Measurements from ENCODE around the gene MUC2.

Gene MUC2

DNA sequence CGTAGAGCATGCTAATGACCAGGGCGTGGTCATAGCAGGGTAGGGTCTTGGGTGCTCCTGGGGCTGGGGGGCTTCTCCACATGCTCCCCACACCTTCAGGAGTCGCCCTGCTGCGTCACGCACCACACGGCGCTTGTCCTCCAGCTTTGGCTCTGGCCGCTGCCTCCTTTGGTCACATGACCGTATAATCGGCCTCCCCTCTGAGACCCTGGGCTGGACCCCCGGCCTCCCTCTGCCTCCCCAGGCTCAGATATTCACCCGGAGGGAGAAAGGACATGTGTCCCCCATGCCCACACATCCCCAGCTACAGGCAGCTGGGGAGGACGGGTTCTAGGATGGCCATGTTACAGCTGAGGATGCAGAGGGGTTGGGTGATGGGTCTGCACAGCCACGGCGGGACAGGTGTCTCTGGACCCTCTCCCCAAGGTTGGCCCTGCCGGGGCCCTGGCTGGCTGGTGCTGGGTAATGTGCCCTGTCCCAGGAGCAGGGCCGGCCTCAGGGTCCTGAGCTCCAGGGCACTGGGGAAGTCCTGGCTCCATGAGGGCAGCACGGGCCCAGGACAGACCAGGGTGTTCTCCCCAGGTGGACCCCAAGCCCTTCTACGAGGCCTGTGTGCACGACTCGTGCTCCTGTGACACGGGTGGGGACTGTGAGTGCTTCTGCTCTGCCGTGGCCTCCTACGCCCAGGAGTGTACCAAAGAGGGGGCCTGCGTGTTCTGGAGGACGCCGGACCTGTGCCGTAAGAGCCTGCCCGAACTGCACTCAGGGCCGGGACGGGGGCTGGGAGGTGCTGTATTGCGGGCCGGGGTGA, 14.5 kb downstream of the MUC2 start:
- no peak for DNase-seq

DNA sequence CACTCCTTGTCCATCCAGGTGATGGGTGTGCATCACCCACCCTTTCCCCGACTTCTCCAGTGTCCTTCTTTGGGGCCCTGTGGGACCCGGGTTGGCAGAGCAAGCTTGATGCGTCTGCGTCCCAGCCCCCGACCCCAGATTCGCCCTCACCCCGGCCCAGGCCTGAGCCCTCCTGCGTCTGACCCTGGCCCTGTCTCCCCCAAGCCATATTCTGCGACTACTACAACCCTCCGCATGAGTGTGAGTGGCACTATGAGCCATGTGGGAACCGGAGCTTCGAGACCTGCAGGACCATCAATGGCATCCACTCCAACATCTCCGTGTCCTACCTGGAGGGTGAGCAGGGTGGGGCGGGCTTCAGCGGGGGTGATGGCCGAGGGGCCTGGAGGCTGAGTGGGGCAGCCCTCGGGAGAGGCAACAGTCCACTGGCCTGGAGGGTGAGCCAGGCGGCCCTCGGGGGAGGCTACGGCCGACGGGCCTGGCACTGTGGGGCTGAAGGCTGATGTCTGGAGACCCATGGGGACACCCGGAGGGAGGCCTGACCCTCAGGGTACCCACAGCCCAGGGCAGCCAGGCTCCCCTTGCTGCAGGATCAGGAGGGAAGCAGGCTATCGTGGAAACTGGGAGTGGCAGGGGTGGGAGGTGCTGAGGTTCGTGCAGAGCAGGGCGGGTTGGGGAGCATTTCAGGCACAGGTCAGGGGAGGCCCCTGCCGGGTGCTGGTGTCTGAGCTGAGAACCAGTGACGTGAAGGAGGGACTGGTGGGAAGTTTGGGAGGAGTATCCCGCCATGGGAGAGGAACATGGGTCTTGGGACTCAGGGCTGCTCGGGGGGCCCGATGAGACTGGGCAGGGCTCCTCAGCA, 15.3 kb downstream of the MUC2 start:
- DNase-seq = no peak

DNA sequence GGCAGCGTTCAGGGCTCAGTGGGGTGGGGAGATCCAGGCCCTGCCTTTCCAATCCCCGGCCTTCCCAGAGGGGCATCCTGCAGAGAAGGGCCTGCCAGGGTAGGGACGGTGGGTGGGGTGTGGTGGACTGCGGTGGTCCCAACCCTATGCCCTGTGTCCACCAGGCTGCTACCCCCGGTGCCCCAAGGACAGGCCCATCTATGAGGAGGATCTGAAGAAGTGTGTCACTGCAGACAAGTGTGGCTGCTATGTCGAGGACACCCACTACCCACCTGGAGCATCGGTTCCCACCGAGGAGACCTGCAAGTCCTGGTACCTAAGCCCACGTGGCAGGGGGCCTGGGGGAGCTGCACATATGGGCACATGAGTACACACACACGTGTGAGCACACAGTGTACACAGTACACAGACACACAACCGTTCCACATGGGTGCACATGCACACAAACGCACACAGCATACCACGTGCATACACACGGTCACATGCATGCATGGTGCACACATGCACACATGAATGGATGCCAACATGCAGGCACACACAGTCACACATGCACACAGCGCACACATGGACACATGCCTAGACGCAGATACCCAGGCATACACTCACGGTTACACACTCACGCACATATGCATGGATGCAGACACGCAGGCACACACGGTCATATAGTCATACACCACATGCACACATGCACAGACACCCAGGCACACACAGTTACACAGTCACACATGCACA, 16.1 kb downstream of the MUC2 start:
- no peak for DNase-seq

DNA sequence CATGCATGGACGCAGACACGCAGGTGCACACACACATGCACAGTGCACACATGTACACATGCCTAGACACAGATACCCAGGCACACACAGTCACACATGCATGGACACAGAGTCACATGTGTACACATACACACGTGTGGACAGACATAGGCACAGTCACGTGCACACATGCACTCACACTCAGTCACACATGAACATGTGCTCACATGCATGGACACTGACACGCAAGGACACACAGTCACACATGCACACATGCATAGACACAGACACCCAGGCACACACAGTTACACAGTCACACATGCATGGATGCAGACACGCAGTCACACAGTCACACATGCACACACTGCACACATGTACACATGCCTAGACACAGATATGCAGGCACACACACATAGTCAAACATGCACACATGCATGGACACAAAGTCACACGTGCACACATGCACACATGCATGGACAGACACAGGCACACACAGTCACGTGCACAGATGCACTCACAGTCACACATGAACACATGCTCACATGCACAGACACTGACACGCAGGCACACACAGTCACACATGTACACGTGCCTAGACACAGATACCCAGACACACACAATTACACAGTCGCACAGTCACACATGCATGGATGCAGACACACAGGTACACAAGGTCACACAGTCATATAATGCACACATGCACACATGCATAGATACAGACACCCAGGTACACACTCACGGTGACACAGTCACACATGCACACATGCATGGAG, 16.8 kb downstream of the MUC2 start:
- no peak for DNase-seq

DNA sequence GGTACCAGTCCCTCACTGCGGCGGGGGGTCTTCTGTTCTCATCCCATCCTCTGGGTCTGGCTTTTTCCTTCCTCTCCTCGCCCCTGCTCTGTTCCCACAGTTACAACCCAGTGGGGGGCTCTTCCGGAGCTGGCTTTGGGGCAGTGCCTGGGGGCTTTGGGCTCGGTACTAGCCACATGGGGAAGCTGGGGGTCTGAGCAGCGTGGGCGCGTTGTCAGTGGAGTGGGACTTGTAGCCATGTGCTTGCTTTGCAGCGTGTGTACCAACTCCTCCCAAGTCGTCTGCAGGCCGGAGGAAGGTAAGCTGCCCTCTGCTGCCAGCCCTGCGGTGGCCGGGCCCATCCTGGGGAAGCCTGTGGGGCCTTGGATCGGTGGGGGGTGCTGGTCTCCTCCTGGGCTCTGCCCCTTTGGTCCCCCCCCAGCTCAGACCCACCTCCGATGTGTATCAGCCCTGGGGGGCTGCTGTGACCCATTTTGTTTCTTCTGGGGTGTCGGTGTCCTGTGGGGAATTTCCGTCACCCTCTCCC, 17.5 kb downstream of the MUC2 start:
- no peak for DNase-seq

DNA sequence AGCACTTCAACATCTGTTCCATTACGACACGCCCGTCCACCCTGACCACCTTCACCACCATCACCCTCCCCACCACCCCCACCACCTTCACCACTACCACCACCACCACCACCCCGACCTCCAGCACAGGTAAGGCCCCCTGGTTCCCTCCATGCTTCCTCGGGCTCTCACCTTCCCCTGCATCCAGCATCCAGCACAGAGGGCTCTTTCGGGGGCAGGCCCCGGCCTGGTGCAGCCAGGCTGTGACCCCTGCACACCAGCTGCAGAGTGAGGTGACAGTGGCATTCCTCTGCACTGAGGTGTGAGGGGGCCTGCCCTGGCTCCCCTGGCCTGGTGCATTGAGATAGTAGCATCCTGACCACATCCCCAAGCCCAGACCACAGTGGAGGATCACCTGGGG, 18.2 kb downstream of the MUC2 start:
- DNase-seq = no peak

DNA sequence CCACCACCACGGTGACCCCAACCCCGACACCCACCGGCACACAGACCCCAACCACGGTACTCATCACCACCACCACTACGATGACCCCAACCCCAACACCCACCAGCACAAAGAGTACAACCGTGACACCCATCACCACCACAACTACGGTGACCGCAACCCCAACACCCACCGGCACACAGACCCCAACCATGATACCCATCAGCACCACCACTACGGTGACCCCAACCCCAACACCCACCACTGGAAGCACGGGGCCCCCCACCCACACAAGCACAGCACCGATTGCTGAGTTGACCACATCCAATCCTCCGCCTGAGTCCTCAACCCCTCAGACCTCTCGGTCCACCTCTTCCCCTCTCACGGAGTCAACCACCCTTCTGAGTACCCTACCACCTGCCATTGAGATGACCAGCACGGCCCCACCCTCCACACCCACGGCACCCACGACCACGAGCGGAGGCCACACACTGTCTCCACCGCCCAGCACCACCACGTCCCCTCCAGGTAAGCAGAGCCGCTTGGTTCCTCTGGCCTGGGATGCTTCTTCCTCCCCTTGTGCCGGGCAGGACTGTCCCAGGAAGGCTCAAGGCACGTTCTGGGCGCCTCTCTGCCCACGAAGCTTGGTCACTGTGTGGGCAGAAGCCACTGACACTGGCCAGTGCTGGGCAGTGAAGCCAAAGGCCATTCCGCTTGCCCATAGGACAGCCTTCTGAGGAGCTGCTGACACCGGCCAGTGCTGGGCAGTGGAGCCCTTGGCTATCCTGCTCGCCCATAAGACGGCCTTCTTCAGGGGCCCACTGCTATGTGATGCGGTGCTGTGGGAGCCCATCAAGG, 25.1 kb downstream of the MUC2 start:
- no peak for DNase-seq

DNA sequence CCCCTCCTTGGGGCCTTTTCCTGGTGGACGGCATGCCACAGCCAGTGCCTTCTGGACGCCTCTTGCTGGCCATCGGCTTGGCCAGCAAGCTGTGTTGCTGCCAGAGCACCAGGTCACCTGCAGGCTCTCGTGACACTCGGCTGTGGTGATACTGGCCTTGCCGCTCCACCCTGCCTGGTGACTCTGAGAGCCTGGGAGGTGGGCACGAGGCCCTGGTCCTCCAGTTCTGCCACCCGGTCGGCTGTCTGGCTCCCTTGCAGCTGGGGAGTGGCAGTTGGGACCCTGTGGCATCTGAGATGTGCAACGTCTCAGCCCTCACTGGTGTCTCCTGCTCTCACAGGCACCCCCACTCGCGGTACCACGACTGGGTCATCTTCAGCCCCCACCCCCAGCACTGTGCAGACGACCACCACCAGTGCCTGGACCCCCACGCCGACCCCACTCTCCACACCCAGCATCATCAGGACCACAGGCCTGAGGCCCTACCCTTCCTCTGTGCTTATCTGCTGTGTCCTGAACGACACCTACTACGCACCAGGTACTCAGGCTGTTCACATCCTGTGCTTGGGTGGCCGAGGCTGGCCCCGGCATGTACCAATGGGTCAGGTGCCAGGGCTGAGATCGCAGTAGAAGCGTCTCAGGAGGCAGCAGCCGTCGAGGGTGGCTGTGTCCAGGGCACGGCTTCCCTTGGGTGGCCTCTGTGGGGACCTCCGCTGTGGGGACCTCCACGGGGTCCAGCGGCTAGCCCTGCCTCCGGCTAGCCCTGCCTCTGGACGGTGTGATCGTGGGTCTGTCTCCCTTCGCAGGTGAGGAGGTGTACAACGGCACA, 26.0 kb downstream of the MUC2 start:
- DNase-seq = no peak

DNA sequence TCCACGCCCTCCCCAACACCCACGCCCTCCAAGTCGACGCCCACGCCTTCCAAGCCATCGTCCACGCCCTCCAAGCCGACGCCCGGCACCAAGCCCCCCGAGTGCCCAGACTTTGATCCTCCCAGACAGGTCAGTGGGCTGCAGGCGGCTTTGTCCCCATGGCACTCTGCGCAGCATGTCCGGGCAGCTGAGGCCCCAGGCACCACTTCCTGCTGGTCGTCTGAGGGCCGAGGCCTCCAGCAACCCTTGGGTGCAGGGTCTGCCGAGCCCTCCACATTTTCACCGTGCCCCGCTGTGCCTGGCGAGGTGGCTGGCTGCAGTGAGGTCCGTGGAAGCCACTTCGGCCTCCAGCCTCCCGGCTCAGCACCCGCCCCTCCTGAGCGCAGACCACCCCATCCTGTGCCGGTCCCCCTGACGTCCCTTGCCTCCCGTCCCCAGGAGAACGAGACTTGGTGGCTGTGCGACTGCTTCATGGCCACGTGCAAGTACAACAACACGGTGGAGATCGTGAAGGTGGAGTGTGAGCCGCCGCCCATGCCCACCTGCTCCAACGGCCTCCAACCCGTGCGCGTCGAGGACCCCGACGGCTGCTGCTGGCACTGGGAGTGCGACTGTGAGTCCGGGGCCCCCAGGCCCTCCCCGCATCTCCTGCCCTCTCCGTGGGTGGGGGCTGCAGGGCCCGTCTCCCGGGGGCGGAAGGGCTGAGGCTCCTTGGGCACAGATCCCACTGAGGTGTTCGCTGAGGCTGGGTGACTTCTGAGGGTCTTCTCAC, 26.8 kb downstream of the MUC2 start:
- DNase-seq = no peak

DNA sequence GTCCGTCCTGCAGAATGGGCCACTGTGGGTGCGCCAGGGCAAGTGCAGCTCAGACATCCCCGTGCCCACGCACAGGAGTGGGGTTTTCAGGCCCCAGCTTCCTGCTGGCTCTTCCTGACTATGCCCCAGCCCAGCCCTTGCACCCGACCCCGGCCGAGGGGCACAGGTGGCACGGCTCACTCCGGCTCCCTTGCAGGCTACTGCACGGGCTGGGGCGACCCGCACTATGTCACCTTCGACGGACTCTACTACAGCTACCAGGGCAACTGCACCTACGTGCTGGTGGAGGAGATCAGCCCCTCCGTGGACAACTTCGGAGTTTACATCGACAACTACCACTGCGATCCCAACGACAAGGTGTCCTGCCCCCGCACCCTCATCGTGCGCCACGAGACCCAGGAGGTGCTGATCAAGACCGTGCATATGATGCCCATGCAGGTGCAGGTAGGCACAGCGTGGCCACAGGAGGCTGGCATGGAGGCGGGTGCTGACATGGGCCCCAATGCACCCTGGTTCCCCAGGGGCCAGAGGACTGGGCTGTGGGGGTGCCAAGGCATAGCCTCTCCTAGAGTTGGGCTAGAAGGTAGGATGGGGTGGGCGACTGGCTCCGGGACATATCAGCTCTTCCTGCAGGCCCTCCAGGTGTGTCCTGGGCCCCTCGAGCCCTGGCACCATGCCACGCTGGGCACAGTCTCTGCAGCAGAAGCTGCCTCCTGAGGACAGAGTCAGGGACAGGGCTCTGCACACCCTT, 27.7 kb downstream of the MUC2 start:
- no peak for DNase-seq

DNA sequence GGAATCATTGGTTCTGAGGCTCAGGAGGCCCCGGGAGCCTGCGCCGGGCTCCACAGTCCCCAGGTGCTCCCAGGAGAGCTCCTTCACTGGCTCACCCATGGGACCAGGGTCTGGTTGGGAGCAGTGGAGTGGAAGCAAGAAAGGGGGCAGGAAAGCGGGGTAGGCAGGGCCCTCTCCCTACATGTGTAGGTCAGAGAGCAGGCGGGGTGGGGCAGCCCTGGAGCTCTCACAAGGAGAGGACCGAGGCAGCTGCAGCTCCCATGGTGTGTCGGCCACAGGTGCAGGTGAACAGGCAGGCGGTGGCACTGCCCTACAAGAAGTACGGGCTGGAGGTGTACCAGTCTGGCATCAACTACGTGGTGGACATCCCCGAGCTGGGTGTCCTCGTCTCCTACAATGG, 28.3 kb downstream of the MUC2 start:
- no peak for DNase-seq

DNA sequence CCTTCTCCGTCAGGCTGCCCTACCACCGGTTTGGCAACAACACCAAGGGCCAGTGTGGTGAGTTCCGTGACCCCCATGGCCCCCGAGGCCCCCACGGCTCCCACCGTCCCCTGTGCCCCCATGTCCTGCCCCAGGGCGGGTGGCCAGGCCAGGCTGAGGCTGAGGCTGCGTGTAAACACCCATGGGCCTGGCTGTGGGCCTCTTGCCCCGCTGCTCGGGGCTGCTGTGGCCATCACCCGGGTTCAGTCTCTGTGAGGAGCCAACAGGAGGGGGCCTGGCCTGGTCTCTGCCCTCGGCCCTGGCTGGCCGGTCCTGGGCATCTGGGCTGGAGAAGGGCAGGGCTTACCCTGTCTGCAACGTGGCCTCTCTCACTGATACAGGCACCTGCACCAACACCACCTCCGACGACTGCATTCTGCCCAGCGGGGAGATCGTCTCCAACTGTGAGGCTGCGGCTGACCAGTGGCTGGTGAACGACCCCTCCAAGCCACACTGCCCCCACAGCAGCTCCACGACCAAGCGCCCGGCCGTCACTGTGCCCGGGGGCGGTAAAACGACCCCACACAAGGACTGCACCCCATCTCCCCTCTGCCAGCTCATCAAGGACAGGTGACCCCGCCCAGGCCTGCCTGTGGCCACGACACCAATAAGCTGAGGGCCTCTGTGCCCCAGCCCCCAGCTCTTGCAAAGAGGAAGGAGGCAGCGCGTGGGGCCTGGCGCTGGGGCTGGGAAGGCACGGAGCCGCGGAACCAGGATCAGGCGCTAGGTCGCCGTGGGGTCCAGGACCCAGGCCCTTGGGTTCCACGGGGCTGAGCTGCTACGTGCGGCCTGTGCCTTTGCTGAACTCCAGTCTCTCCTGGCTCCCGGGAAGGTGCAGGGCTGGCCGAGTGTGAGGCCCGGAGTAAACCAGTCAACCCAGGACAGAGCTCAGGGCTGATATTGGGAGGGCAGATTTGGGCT, 29.0 kb downstream of the MUC2 start:
- DNase-seq = no peak

DNA sequence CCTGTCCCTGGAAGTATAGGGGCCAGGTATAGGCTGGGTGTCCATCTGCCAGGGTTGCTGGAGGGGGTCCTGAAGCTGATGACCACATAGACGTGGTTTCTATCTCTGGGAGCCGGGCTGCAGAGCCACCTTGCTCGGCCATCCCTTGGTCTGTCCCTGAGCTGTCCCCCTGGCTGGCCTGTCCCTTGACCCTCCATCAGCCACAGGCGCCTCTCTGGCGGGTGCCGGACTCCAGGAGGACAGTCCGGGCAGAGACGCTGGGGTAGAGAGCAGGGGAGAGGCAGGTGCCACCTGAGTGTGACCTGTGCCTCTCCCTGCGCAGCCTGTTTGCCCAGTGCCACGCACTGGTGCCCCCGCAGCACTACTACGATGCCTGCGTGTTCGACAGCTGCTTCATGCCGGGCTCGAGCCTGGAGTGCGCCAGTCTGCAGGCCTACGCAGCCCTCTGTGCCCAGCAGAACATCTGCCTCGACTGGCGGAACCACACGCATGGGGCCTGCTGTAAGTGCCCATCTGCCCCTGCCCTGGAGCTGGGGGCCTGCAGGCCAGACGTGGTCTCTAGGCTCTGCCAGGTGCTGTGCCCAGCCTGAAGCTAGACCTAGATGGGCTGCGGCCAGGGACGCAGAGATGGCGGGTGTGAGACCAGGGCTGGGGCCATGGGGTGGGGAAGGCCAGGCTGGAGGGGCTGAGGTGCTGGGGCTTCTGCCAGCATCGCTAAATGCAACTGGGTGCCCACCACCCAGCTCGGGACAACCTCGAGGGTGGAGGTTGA, 29.9 kb downstream of the MUC2 start:
- no peak for DNase-seq

DNA sequence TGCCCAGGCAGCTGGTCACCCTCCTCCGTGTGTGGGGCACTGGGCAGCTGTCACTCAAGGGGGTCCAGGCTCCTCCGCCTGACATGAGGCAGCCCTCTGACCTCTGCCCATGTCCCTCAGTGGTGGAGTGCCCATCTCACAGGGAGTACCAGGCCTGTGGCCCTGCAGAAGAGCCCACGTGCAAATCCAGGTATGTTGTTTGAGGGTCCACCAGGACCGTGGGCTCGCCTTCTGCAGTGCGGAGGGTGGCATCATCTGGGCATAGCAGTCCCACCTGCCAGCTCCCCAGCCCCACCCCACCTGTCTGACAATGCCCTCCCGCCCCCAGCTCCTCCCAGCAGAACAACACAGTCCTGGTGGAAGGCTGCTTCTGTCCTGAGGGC, 30.5 kb downstream of the MUC2 start:
- no peak for DNase-seq

DNA sequence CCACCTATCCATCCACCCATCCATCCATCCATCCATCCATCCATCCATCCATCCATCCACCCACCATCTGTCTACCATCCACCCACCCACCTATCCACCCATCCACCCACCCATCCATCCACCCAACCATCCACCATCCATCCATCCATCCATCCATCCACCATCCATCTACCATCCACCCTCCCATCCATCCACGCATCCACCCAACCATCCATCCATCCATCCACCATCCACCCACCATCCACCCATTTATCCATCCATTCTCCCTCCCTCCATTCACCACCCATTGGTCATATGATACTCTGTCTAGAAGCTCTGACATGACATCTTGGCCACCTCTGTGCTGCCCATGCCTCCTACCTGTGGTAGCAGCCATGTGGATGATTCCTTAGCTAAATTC, 31.7 kb downstream of the MUC2 start:
- no peak for DNase-seq

DNA sequence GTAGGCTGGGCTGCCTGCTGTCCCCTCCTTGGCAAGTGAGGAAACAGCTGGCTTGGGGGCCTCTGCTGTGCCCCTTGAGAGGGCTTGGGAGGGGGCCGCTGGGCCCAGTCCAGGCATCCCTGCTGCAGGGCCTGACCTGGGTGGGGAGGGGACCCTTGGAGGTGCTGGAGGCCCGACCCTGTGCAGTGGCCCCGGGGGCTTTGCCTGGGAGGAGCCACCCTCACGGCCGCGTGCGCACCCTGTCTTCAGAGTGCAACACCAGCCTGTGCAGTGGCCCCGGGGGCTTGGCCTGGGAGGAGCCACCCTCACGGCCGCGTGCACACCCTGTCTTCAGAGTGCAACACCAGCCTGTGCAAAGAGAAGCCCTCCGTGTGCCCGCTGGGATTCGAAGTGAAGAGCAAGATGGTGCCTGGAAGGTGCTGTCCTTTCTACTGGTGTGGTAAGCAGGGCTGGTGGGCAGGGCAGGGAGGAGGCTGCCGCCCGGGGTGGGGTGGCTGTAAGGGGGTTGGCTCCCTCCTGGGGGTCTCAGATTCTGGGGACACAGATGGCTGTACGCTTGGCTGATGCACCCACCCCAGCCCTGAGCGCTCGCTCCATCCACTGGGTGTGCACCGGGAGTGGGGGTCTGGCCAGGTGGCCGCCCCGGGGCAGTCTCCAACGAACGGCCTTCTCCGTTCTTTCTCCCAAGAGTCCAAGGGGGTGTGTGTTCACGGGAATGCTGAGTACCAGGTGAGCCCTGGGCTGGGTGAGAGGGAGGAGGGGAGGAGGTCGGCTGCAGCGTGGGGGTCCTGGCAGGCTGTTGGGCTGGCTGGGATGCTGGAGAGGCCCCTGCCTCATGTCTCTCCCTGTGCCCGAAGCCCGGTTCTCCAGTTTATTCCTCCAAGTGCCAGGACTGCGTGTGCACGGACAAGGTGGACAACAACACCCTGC, 32.9 kb downstream of the MUC2 start:
- no peak for DNase-seq
